ENCODE results near the gene SLC25A41. TPM values are rescaled to one million over a fixed set of nuclear protein-coding genes. Genes with fewer than 3 reads are reported as not detected.
A peak's percentile ranks its signal among the peaks of the same experiment; 100 is the strongest.

The SLC25A41 gene
- under 1 TPM in 1 of 2 donors, not detected in 1; 0.23 TPM for total RNA-seq
- polyA plus RNA-seq = 1 to 10 TPM in 1 of 2 donors, not detected in 1; 1.8 TPM
- long read RNA-seq, donor 1 = 0 reads
- long read RNA-seq, donor 2 = 0 reads

- no peak within 1 kb of the TSS for H3K27ac ChIP-seq (ENCODE audit: low read depth in 1 of 2, low read length in 2 of 2)
- 95% methylated on average over 10 of the region's 10 CpGs for WGBS, 2 donors
- DNase-seq (no peak), ATAC-seq (ENCODE audit: low FRiP score) (no peak)
- no peaks in the 10 kb centered on the region for H3K9me3 ChIP-seq (ENCODE audit: control insufficient read depth, low read length)
- H3K4me3 ChIP-seq (ENCODE audit: low read length in 2 of 2) = no peak within 1 kb of the TSS
- intact Hi-C loops (cut with DNase I) = no loop called here
- H3K27me3 ChIP-seq (ENCODE audit: control insufficient read depth in 1 of 2, insufficient read depth in 2 of 2, low read length in 1 of 2) = no peaks in the 10 kb centered on the region
- H3K36me3 ChIP-seq (ENCODE audit: control insufficient read depth in 1 of 2, insufficient read depth in 2 of 2, low read length in 1 of 2) = no peaks in the 10 kb centered on the region
- H3K4me1 ChIP-seq (ENCODE audit: control insufficient read depth in 1 of 2, insufficient read depth in 2 of 2, low read length in 2 of 2) = no peaks in the 10 kb centered on the region
These were observed at the start of gene SLC25A41 for GRCh38 chr19:6433663-6434062. Gene SLC25A41 (minus strand): TSS chr19:6433763. CDS start chr19:6433693, 70 bp downstream.

GRCh38 chr19:6483235-6483634 is 49.7 kb upstream of the SLC25A41 start:
- Histone ChIP-seq H3K9me3 (ENCODE audit: control insufficient read depth, low read length) (no peaks in the 10 kb centered on the region), H3K36me3 (ENCODE audit: control insufficient read depth in 1 of 2, insufficient read depth in 2 of 2, low read length in 1 of 2) (no peaks in the 10 kb centered on the region), H3K27ac (ENCODE audit: low read depth in 1 of 2, low read length in 2 of 2) (no peak overlapping the region), H3K4me3 (ENCODE audit: low read length in 2 of 2) (no peak overlapping the region), H3K4me1 (ENCODE audit: control insufficient read depth in 1 of 2, insufficient read depth in 2 of 2, low read length in 2 of 2) (no peaks in the 10 kb centered on the region), H3K27me3 (ENCODE audit: control insufficient read depth in 1 of 2, insufficient read depth in 2 of 2, low read length in 1 of 2) (no peaks in the 10 kb centered on the region)
- 47 to 48% methylated on average over 3 of the region's 3 CpGs for WGBS, 2 donors
- no peak for DNase-seq
- no peak for ATAC-seq (ENCODE audit: low FRiP score)
- intact Hi-C loops (cut with DNase I) = no loop called here

GRCh38 chr19:6482343-6482686 is 48.8 kb upstream of the SLC25A41 start:
- DNase-seq (no peak), ATAC-seq (ENCODE audit: low FRiP score) (no peak)
- Histone ChIP-seq H3K27me3 (ENCODE audit: control insufficient read depth in 1 of 2, insufficient read depth in 2 of 2, low read length in 1 of 2) (no peaks in the 10 kb centered on the region), H3K27ac (ENCODE audit: low read depth in 1 of 2, low read length in 2 of 2) (no peak overlapping the region), H3K4me1 (ENCODE audit: control insufficient read depth in 1 of 2, insufficient read depth in 2 of 2, low read length in 2 of 2) (no peaks in the 10 kb centered on the region), H3K9me3 (ENCODE audit: control insufficient read depth, low read length) (no peaks in the 10 kb centered on the region), H3K36me3 (ENCODE audit: control insufficient read depth in 1 of 2, insufficient read depth in 2 of 2, low read length in 1 of 2) (no peaks in the 10 kb centered on the region), H3K4me3 (ENCODE audit: low read length in 2 of 2) (no peak overlapping the region)
- 94 to 96% methylated on average over 8 of the region's 8 CpGs for WGBS, 2 donors
- intact Hi-C loops (cut with DNase I) = no loop called here

- no peaks in the 10 kb centered on the region for H3K36me3 ChIP-seq (ENCODE audit: control insufficient read depth in 1 of 2, insufficient read depth in 2 of 2, low read length in 1 of 2)
- intact Hi-C loops (cut with DNase I) = no loop called here
- WGBS, 2 donors = 33 to 34% methylated on average over 24 of the region's 24 CpGs
- H3K27me3 ChIP-seq (ENCODE audit: control insufficient read depth in 1 of 2, insufficient read depth in 2 of 2, low read length in 1 of 2) = no peaks in the 10 kb centered on the region
- H3K9me3 ChIP-seq (ENCODE audit: control insufficient read depth, low read length) = no peaks in the 10 kb centered on the region
- H3K4me3 ChIP-seq (ENCODE audit: low read length in 2 of 2) = no peak within 1 kb of the TSS
- no peak within 1 kb of the TSS for H3K27ac ChIP-seq (ENCODE audit: low read depth in 1 of 2, low read length in 2 of 2)
- peak; percentile 45 for ATAC-seq (ENCODE audit: low FRiP score)
- DNase-seq = peak in 1 of 2 donors; percentile 73
- H3K4me1 ChIP-seq (ENCODE audit: control insufficient read depth in 1 of 2, insufficient read depth in 2 of 2, low read length in 2 of 2) = no peaks in the 10 kb centered on the region
These were observed 48.2 kb upstream of the SLC25A41 start, which contains the start of gene DENND1C for GRCh38 chr19:6481541-6482342. Gene DENND1C (minus strand): TSS chr19:6481787. CDS start chr19:6481695, 92 bp downstream.

- ATAC-seq (ENCODE audit: low FRiP score) = no peak
- H3K36me3 ChIP-seq (ENCODE audit: control insufficient read depth in 1 of 2, insufficient read depth in 2 of 2, low read length in 1 of 2) = no peaks in the 10 kb centered on the region
- H3K4me1 ChIP-seq (ENCODE audit: control insufficient read depth in 1 of 2, insufficient read depth in 2 of 2, low read length in 2 of 2) = no peaks in the 10 kb centered on the region
- no peak for DNase-seq
- no peak overlapping the region for H3K27ac ChIP-seq (ENCODE audit: low read depth in 1 of 2, low read length in 2 of 2)
- intact Hi-C loops (cut with DNase I) = no loop called here
- H3K27me3 ChIP-seq (ENCODE audit: control insufficient read depth in 1 of 2, insufficient read depth in 2 of 2, low read length in 1 of 2) = no peaks in the 10 kb centered on the region
- H3K4me3 ChIP-seq (ENCODE audit: low read length in 2 of 2) = no peak overlapping the region
- WGBS, 2 donors = 78 to 79% methylated on average over 10 of the region's 10 CpGs
- no peaks in the 10 kb centered on the region for H3K9me3 ChIP-seq (ENCODE audit: control insufficient read depth, low read length)
These were observed 47.4 kb upstream of the SLC25A41 start for GRCh38 chr19:6480848-6481415.

GRCh38 chr19:6479836-6480398 is 46.4 kb upstream of the SLC25A41 start:
- intact Hi-C loops (cut with DNase I) = no loop called here
- no peak for DNase-seq
- Histone ChIP-seq H3K4me1 (ENCODE audit: control insufficient read depth in 1 of 2, insufficient read depth in 2 of 2, low read length in 2 of 2) (no peaks in the 10 kb centered on the region), H3K27ac (ENCODE audit: low read depth in 1 of 2, low read length in 2 of 2) (no peak overlapping the region), H3K27me3 (ENCODE audit: control insufficient read depth in 1 of 2, insufficient read depth in 2 of 2, low read length in 1 of 2) (no peaks in the 10 kb centered on the region), H3K36me3 (ENCODE audit: control insufficient read depth in 1 of 2, insufficient read depth in 2 of 2, low read length in 1 of 2) (no peaks in the 10 kb centered on the region), H3K9me3 (ENCODE audit: control insufficient read depth, low read length) (no peaks in the 10 kb centered on the region), H3K4me3 (ENCODE audit: low read length in 2 of 2) (no peak overlapping the region)
- no peak for ATAC-seq (ENCODE audit: low FRiP score)
- 38 to 48% methylated on average over 7 of the region's 7 CpGs for WGBS, 2 donors

GRCh38 chr19:6478815-6479214 is 45.3 kb upstream of the SLC25A41 start:
- ATAC-seq (ENCODE audit: low FRiP score) (no peak), DNase-seq (no peak)
- H3K4me3 ChIP-seq (ENCODE audit: low read length in 2 of 2) = no peak overlapping the region
- no peaks in the 10 kb centered on the region for H3K36me3 ChIP-seq (ENCODE audit: control insufficient read depth in 1 of 2, insufficient read depth in 2 of 2, low read length in 1 of 2)
- peaks cover 0 to 1% of the 10 kb centered on the region in 2 donors for H3K27me3 ChIP-seq (ENCODE audit: control insufficient read depth in 1 of 2, insufficient read depth in 2 of 2, low read length in 1 of 2)
- no peaks in the 10 kb centered on the region for H3K4me1 ChIP-seq (ENCODE audit: control insufficient read depth in 1 of 2, insufficient read depth in 2 of 2, low read length in 2 of 2)
- no peak overlapping the region for H3K27ac ChIP-seq (ENCODE audit: low read depth in 1 of 2, low read length in 2 of 2)
- no peaks in the 10 kb centered on the region for H3K9me3 ChIP-seq (ENCODE audit: control insufficient read depth, low read length)
- intact Hi-C loops (cut with DNase I) = no loop called here
- WGBS, 2 donors = 83 to 84% methylated on average over 13 of the region's 13 CpGs

GRCh38 chr19:6476896-6477431 is 43.4 kb upstream of the SLC25A41 start:
- WGBS, 2 donors = 9% methylated on average over 20 to 29 of the region's 29 CpGs
- no peak for DNase-seq
- Histone ChIP-seq H3K4me3 (ENCODE audit: low read length in 2 of 2) (no peak overlapping the region), H3K27ac (ENCODE audit: low read depth in 1 of 2, low read length in 2 of 2) (no peak overlapping the region), H3K27me3 (ENCODE audit: control insufficient read depth in 1 of 2, insufficient read depth in 2 of 2, low read length in 1 of 2) (peaks cover 0 to 1% of the 10 kb centered on the region in 2 donors), H3K9me3 (ENCODE audit: control insufficient read depth, low read length) (no peaks in the 10 kb centered on the region), H3K36me3 (ENCODE audit: control insufficient read depth in 1 of 2, insufficient read depth in 2 of 2, low read length in 1 of 2) (no peaks in the 10 kb centered on the region), H3K4me1 (ENCODE audit: control insufficient read depth in 1 of 2, insufficient read depth in 2 of 2, low read length in 2 of 2) (no peaks in the 10 kb centered on the region)
- intact Hi-C loops (cut with DNase I) = no loop called here
- no peak for ATAC-seq (ENCODE audit: low FRiP score)

Measured in aorta (tissue), 5 donors.